Caco-2 (cell line): ENCODE data around the gene MBNL2. TPM values are rescaled to one million over a fixed set of nuclear protein-coding genes. Genes with fewer than 3 reads are reported as not detected.
A peak's percentile ranks its signal among the peaks of the same experiment; 100 is the strongest.

Experiments used
- BruUV-seq: library from RNA; stranded (reverse); fragments of 400-500 nt; replicated peaks from 2 replicates; lab custom pipeline; 2021; lab: Mats Ljungman, UMichigan
- CTCF ChIA-PET: fragments of 300-600 bp; sonication (Branson Sonifier 250); formaldehyde crosslinking; loops from one replicate; lab custom pipeline; 2022; ENCODE audit warnings: antibody characterized with exemption; lab: Charles Lee
- POLR2A ChIA-PET: fragments of 300-600 bp; sonication (Branson Sonifier 250); formaldehyde crosslinking; loops from one replicate; lab custom pipeline; 2022; ENCODE audit warnings: antibody characterized with exemption; lab: Charles Lee
- DNase-seq, 2 experiments: peaks; one replicate each; pipeline versions ENCODE4 v3.0.0 to v3.0.0-alpha.2; 2020 to 2022
- H3K27me3 ChIP-seq: replicated peaks from 2 replicates; pipeline ENCODE4 v1.6.0; 2011; ENCODE audit warnings: low read length; ENCODE audit not compliant: control insufficient read depth, insufficient read depth
- H3K36me3 ChIP-seq: 2 replicates; pipeline ENCODE4 v1.5.1; 2011; ENCODE audit warnings: low read length; ENCODE audit not compliant: control insufficient read depth, insufficient read depth
- H3K4me1 ChIP-seq: fragments of 250-450 bp; sonication (Bioruptor Pico); 2 replicates; pipeline ENCODE4 v1.5.1; 2020; ENCODE audit warnings: mild to moderate bottlenecking
- H3K4me3 ChIP-seq: 2 replicates; pipeline ENCODE4 v1.5.1; 2011; ENCODE audit warnings: low read depth, mild to moderate bottlenecking, control low read depth, low read length
- H3K9me3 ChIP-seq: fragments of 250-450 bp; sonication (Bioruptor Pico); 2 replicates; pipeline ENCODE4 v1.5.1; 2020; ENCODE audit warnings: mild to moderate bottlenecking, moderate library complexity
- H3K27ac Mint-ChIP-seq: one replicate; pipeline ENCODE4 v1.8.0; 2022; ENCODE audit warnings: mixed read lengths; ENCODE audit not compliant: unreplicated experiment
- H3K27me3 Mint-ChIP-seq: one replicate; pipeline ENCODE4 v1.8.0; 2022; ENCODE audit warnings: mixed read lengths; ENCODE audit not compliant: insufficient read depth, unreplicated experiment
- H3K36me3 Mint-ChIP-seq: one replicate; pipeline ENCODE4 v1.8.0; 2022; ENCODE audit warnings: mild to moderate bottlenecking, mixed read lengths; ENCODE audit not compliant: insufficient read depth, unreplicated experiment
- H3K4me1 Mint-ChIP-seq: one replicate; pipeline ENCODE4 v1.8.0; 2022; ENCODE audit warnings: low read depth, mixed read lengths; ENCODE audit not compliant: unreplicated experiment
- H3K4me3 Mint-ChIP-seq: one replicate; pipeline ENCODE4 v1.8.0; 2022; ENCODE audit warnings: mild to moderate bottlenecking, moderate library complexity, mixed read lengths; ENCODE audit not compliant: unreplicated experiment
- H3K9me3 Mint-ChIP-seq: one replicate; pipeline ENCODE4 v1.8.0; 2022; ENCODE audit warnings: mixed read lengths; ENCODE audit not compliant: unreplicated experiment
- intact Hi-C: fragments of 100-400 bp; cut with micrococcal nuclease; formaldehyde crosslinking; loops from one replicate; pipeline ENCODE4 v1.10.0; 2022; ENCODE audit not compliant: unreplicated experiment
- total RNA-seq: library from RNA; stranded (reverse); gene quantifications from 2 replicates; pipeline ENCODE4 v1.2.3, GENCODE V29; 2022
- TF ChIP-seq, protein P1 (sequence below), 2 experiments: fragments of 200-600 bp in 1 of 2; IDR thresholded peaks; 1 replicate in 1 of 2; 2 replicates in 1 of 2; pipeline versions ENCODE4 v1.5.1 to v1.8.0; 2011 to 2022; ENCODE audit warnings: antibody characterized with exemption in 1 of 2, control low read depth in 1 of 2, inconsistent platforms in 1 of 2, low read depth in 1 of 2, low read length in 1 of 2, mild to moderate bottlenecking in 1 of 2, moderate library complexity in 1 of 2; ENCODE audit not compliant: insufficient read depth in 1 of 2, severe bottlenecking in 1 of 2, unreplicated experiment in 1 of 2

The MBNL2 gene
- total RNA-seq, 1 experiment from 2014 or later, result 41.6 TPM

DNA sequence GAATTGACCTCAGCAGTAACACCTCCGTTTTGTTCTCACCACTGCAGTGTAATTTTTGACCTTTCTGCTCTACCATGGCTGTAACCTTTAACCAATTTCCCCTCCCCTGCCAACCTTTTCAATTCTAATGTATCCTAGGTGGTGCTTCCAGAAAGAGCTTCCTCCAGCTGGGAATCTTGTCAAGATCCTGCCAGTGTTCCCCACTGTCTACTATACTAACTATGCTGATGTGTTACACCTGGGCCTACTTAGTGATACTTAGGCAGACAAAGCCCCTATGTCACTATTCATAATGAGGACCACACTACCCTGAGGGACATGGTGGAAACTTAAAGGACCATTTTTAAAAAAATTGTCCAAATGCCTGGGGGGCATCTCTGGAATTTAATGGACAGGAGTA is 41.0 kb downstream of the MBNL2 start:
- TF ChIP-seq, protein P1, sequence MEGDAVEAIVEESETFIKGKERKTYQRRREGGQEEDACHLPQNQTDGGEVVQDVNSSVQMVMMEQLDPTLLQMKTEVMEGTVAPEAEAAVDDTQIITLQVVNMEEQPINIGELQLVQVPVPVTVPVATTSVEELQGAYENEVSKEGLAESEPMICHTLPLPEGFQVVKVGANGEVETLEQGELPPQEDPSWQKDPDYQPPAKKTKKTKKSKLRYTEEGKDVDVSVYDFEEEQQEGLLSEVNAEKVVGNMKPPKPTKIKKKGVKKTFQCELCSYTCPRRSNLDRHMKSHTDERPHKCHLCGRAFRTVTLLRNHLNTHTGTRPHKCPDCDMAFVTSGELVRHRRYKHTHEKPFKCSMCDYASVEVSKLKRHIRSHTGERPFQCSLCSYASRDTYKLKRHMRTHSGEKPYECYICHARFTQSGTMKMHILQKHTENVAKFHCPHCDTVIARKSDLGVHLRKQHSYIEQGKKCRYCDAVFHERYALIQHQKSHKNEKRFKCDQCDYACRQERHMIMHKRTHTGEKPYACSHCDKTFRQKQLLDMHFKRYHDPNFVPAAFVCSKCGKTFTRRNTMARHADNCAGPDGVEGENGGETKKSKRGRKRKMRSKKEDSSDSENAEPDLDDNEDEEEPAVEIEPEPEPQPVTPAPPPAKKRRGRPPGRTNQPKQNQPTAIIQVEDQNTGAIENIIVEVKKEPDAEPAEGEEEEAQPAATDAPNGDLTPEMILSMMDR (IDR thresholded peaks at IDR 0.05; ENCODE audit: insufficient read depth in 1 of 2, low read depth in 1 of 2, low read length in 1 of 2, severe bottlenecking in 1 of 2, unreplicated experiment in 1 of 2), result no peak
- Mint-ChIP-seq H3K9me3 (no peaks in the 10 kb centered on the region), H3K27ac (peak overlapping the region; percentile 6), H3K4me1 (peaks cover 36% of the 10 kb centered on the region), H3K36me3 (peaks cover 44% of the 10 kb centered on the region), H3K4me3 (no peak overlapping the region), H3K27me3 (no peaks in the 10 kb centered on the region)
- no peaks in the 10 kb centered on the region for H3K27me3 ChIP-seq
- no peak overlapping the region for H3K4me3 ChIP-seq
- ChIA-PET POLR2A (no interaction called here), CTCF (no interaction called here)
- no peaks in the 10 kb centered on the region for H3K9me3 ChIP-seq
- no TSS peak for BruUV-seq
- DNase-seq, result no peak
- intact Hi-C loops, result no loop called here
- peaks cover 38% of the 10 kb centered on the region for H3K4me1 ChIP-seq
- no peaks in the 10 kb centered on the region; the same call in 1 of the 2 replicates for H3K36me3 ChIP-seq

DNA sequence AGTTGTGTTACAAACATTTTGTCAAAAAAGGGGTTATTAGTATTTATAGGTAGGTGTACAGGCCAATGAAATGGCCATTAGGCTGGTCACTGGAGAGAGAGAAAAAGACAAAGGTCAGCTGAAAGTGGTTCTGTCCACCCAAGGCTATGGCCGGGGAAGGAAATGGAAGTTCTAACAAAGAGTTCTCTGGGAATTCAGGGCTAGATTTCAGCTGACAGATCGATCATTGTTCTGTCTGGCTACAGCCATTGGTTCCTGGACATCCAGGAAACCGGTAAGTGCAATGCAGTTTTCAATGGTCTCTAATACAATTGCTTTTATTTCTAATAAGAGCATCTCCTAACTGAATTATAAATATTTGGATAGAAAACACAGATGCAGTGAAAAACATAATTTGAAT is 42.5 kb downstream of the MBNL2 start:
- DNase-seq, result no peak
- H3K36me3 ChIP-seq, result no peaks in the 10 kb centered on the region; the same call in 1 of the 2 replicates
- BruUV-seq, result no TSS peak
- TF ChIP-seq, protein P1 (IDR thresholded peaks at IDR 0.05; ENCODE audit: insufficient read depth in 1 of 2, low read depth in 1 of 2, low read length in 1 of 2, severe bottlenecking in 1 of 2, unreplicated experiment in 1 of 2), result no peak
- H3K36me3 Mint-ChIP-seq, result peaks cover 42% of the 10 kb centered on the region
- ChIA-PET POLR2A (no interaction called here), CTCF (no interaction called here)
- peaks cover 37% of the 10 kb centered on the region for H3K4me1 Mint-ChIP-seq
- H3K27me3 Mint-ChIP-seq, result no peaks in the 10 kb centered on the region
- intact Hi-C loops, result no loop called here
- H3K9me3 Mint-ChIP-seq, result no peaks in the 10 kb centered on the region
- no peak overlapping the region for H3K4me3 ChIP-seq
- no peak overlapping the region for H3K27ac Mint-ChIP-seq
- H3K27me3 ChIP-seq, result no peaks in the 10 kb centered on the region
- no peaks in the 10 kb centered on the region for H3K9me3 ChIP-seq
- H3K4me3 Mint-ChIP-seq, result no peak overlapping the region
- H3K4me1 ChIP-seq, result peaks cover 38% of the 10 kb centered on the region

- no peak overlapping the region for H3K27ac Mint-ChIP-seq
- H3K36me3 Mint-ChIP-seq, result peaks cover 32% of the 10 kb centered on the region
- CTCF ChIA-PET, result interaction anchor here (1.2 to 1.8 kb wide), 2 partner anchors 43 to 156 kb away, joined by 3 to 4 read pairs; partner anchors contain the start of gene MBNL2
- POLR2A ChIA-PET, result no interaction called here
- TF ChIP-seq, protein P1 (IDR thresholded peaks at IDR 0.05; ENCODE audit: insufficient read depth in 1 of 2, low read depth in 1 of 2, low read length in 1 of 2, severe bottlenecking in 1 of 2, unreplicated experiment in 1 of 2), result no peak
- H3K27me3 Mint-ChIP-seq, result no peaks in the 10 kb centered on the region
- no peak for DNase-seq
- Histone ChIP-seq H3K4me3 (no peak overlapping the region), H3K4me1 (peaks cover 22% of the 10 kb centered on the region), H3K27me3 (no peaks in the 10 kb centered on the region), H3K9me3 (no peaks in the 10 kb centered on the region), H3K36me3 (no peaks in the 10 kb centered on the region; the same call in 1 of the 2 replicates)
- H3K4me1 Mint-ChIP-seq, result peaks cover 20% of the 10 kb centered on the region
- intact Hi-C loops, result no loop called here
- BruUV-seq, result no TSS peak
- no peaks in the 10 kb centered on the region for H3K9me3 Mint-ChIP-seq
- no peak overlapping the region for H3K4me3 Mint-ChIP-seq
Measured at GRCh38 chr13:97266332-97266731, 44.2 kb downstream of the MBNL2 start.
